ENCODE data around the gene PIEZO2.

The PIEZO2 gene

DNA sequence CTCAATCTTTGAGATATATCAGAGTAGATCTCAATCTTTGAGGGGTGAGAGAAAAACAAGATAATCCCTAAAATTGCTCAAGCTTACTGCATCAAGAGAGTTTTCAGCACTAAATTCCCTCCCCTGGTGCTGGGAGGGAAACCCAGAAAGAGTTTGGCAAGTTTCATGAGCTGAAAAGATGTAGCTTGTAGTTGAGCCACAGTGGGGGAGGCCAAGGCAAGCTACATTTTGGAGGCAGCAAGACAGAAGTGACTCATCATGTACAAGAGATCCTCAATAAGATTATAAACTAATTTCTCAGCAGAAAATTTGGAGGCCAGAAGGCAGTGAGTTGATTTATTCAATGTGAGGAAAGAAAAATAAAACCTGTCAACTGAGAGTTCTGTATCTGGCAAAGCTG is 308.2 kb downstream of the PIEZO2 start:
- no peak for DNase-seq (ENCODE audit: low read depth)
- H3K4me3 ChIP-seq (ENCODE audit: control insufficient read depth, low read depth, low read length), result no peak overlapping the region
- TF ChIP-seq CTCF (IDR thresholded peaks at IDR 0.05; ENCODE audit: control insufficient read depth, insufficient read depth, low read depth, low read length, missing control alignments), result no peak

- DNase-seq (ENCODE audit: low read depth), result no peak
- no peak overlapping the region for H3K4me3 ChIP-seq (ENCODE audit: control insufficient read depth, low read depth, low read length)
- no peak for TF ChIP-seq CTCF (IDR thresholded peaks at IDR 0.05; ENCODE audit: control insufficient read depth, insufficient read depth, low read depth, low read length, missing control alignments)
These were observed 308.6 kb downstream of the PIEZO2 start for GRCh38 chr18:10840743-10841142.

- no peak for TF ChIP-seq CTCF (IDR thresholded peaks at IDR 0.05; ENCODE audit: control insufficient read depth, insufficient read depth, low read depth, low read length, missing control alignments)
- no peak for DNase-seq (ENCODE audit: low read depth)
These were observed 309.9 kb downstream of the PIEZO2 start for GRCh38 chr18:10839421-10839820.

GRCh38 chr18:10838553-10838952 is 310.8 kb downstream of the PIEZO2 start:
- no peak overlapping the region for H3K4me3 ChIP-seq (ENCODE audit: control insufficient read depth, low read depth, low read length)
- DNase-seq (ENCODE audit: low read depth), result no peak
- TF ChIP-seq CTCF (IDR thresholded peaks at IDR 0.05; ENCODE audit: control insufficient read depth, insufficient read depth, low read depth, low read length, missing control alignments), result no peak

More at GRCh38 chr18:10839421-10839820, 309.9 kb downstream of the PIEZO2 start:
- H3K4me3 ChIP-seq (ENCODE audit: control insufficient read depth, low read depth, low read length), result no peak overlapping the region

DNA sequence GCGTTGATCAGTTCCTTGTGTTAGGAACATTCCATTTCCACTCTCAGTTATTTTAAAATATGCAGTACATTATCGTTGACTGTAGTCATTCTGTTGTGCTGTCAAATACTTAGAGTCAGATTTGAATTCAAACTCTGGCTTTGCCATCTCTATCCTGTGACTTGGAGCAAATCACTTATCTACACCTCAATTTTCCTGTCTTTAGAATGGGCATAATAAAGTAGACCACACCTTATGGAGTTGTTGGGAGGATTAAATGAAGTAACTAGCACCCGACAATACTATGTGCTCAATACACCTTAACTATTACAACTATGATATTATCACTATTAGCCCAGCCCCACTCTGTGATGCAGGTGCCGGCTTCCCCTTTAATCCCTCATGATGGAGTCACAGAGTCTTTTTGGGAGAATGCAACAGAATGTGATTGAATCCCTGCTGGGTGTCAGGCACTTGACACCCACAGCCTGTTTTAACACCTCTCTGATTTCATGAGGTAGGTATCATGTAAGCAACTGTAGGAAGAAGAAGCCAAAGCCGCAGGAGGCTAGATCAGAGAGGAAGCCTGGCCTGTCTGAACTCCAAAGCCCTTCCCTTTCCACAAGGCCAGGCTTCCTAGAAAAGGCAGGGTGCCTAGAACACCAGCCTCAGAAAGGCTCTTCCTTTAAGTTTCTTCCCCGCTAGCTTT is 315.1 kb downstream of the PIEZO2 start:
- no peak overlapping the region for H3K4me3 ChIP-seq (ENCODE audit: control insufficient read depth, low read depth, low read length)
- TF ChIP-seq CTCF (IDR thresholded peaks at IDR 0.05; ENCODE audit: control insufficient read depth, insufficient read depth, low read depth, low read length, missing control alignments), result no peak
- DNase-seq (ENCODE audit: low read depth), result no peak

- no peak overlapping the region for H3K4me3 ChIP-seq (ENCODE audit: control insufficient read depth, low read depth, low read length)
- TF ChIP-seq CTCF (IDR thresholded peaks at IDR 0.05; ENCODE audit: control insufficient read depth, insufficient read depth, low read depth, low read length, missing control alignments), result no peak
- DNase-seq (ENCODE audit: low read depth), result no peak
These were observed 315.7 kb downstream of the PIEZO2 start for GRCh38 chr18:10833656-10834055.
